Measurements from ENCODE around the gene NAALADL2. TPM values are rescaled to one million over a fixed set of nuclear protein-coding genes. Genes with fewer than 3 reads are reported as not detected.

The NAALADL2 gene
- total RNA-seq, 1 donor from 2014 or later, result 9.9 TPM

- no peak for DNase-seq (ENCODE audit: extremely low spot score, unreplicated experiment)
- Mint-ChIP-seq H3K4me3 (no peak overlapping the region), H3K4me1 (ENCODE audit: unreplicated experiment) (no peaks in the 10 kb centered on the region), H3K9me3 (peaks cover 3% of the 10 kb centered on the region), H3K27me3 (no peaks in the 10 kb centered on the region), H3K36me3 (no peaks in the 10 kb centered on the region), H3K27ac (no peak overlapping the region)
- no peak for TF ChIP-seq CTCF (conservative IDR thresholded peaks at IDR 0.05)
Measured at GRCh38 chr3:175704366-175705055, 845.4 kb downstream of the NAALADL2 start.

DNA sequence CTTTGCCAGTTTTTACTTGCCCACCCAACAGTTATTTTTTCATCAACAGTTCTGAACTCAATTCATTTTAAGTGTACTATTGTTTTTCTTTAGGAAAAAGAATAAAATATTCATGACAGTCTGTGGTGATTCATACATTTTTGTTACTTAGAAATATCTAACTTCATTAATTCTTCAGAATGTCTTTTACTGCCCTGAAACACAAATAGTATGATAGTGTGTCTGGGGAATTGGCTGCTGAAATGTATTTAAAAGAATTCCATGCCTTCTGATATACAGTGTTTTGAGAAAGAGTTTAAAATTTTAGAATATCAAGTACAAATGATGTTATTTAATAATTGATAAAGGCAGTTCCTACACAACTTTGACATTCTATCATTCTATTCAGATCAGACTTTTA, 854.1 kb downstream of the NAALADL2 start:
- Mint-ChIP-seq H3K27ac (no peak overlapping the region), H3K4me1 (ENCODE audit: unreplicated experiment) (no peaks in the 10 kb centered on the region), H3K36me3 (no peaks in the 10 kb centered on the region), H3K27me3 (no peaks in the 10 kb centered on the region), H3K9me3 (no peaks in the 10 kb centered on the region), H3K4me3 (no peak overlapping the region)
- no peak for DNase-seq (ENCODE audit: extremely low spot score, unreplicated experiment)
- TF ChIP-seq CTCF (conservative IDR thresholded peaks at IDR 0.05), result no peak

DNA sequence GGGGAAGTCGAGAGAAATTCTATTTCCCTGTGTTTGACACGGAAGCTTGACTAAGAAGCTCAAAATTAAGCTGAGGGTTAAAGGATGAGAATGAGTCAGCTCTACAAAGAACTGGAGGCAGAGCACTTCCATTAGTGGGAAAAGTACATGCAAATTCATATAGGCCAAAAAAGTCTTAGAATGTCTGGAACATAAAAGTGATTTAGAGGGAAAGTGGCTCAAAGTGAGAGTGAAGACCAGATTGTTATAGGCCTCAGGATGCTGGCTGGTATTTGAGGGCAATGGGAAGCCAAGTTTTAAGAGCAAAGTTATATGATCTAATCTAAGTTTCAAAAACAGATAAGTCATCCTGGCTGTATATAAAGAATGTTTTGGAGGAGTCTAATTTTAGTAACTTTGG, 857.3 kb downstream of the NAALADL2 start:
- Mint-ChIP-seq H3K27ac (no peak overlapping the region), H3K9me3 (no peaks in the 10 kb centered on the region), H3K27me3 (no peaks in the 10 kb centered on the region), H3K4me1 (ENCODE audit: unreplicated experiment) (no peaks in the 10 kb centered on the region), H3K36me3 (no peaks in the 10 kb centered on the region), H3K4me3 (no peak overlapping the region)
- DNase-seq (ENCODE audit: extremely low spot score, unreplicated experiment), result no peak
- no peak for TF ChIP-seq CTCF (conservative IDR thresholded peaks at IDR 0.05)

GRCh38 chr3:175726228-175726627, 867.1 kb downstream of the NAALADL2 start:
- no peaks in the 10 kb centered on the region for H3K36me3 Mint-ChIP-seq
- peaks cover 3% of the 10 kb centered on the region for H3K4me1 Mint-ChIP-seq (ENCODE audit: unreplicated experiment)
- no peak for DNase-seq (ENCODE audit: extremely low spot score, unreplicated experiment)
- no peaks in the 10 kb centered on the region for H3K27me3 Mint-ChIP-seq
- no peak overlapping the region for H3K4me3 Mint-ChIP-seq
- no peaks in the 10 kb centered on the region for H3K9me3 Mint-ChIP-seq
- H3K27ac Mint-ChIP-seq, result no peak overlapping the region
- TF ChIP-seq CTCF (conservative IDR thresholded peaks at IDR 0.05), result no peak

GRCh38 chr3:175728566-175728965, 869.4 kb downstream of the NAALADL2 start:
- Mint-ChIP-seq H3K9me3 (no peaks in the 10 kb centered on the region), H3K27me3 (no peaks in the 10 kb centered on the region), H3K27ac (no peak overlapping the region), H3K4me3 (no peak overlapping the region), H3K4me1 (ENCODE audit: unreplicated experiment) (peaks cover 3% of the 10 kb centered on the region), H3K36me3 (no peaks in the 10 kb centered on the region)
- no peak for DNase-seq (ENCODE audit: extremely low spot score, unreplicated experiment)
- no peak for TF ChIP-seq CTCF (conservative IDR thresholded peaks at IDR 0.05)

Measured in type B pancreatic cell (in vitro differentiated cells).